ENCODE data around the gene SLC1A7.

The SLC1A7 gene

DNA sequence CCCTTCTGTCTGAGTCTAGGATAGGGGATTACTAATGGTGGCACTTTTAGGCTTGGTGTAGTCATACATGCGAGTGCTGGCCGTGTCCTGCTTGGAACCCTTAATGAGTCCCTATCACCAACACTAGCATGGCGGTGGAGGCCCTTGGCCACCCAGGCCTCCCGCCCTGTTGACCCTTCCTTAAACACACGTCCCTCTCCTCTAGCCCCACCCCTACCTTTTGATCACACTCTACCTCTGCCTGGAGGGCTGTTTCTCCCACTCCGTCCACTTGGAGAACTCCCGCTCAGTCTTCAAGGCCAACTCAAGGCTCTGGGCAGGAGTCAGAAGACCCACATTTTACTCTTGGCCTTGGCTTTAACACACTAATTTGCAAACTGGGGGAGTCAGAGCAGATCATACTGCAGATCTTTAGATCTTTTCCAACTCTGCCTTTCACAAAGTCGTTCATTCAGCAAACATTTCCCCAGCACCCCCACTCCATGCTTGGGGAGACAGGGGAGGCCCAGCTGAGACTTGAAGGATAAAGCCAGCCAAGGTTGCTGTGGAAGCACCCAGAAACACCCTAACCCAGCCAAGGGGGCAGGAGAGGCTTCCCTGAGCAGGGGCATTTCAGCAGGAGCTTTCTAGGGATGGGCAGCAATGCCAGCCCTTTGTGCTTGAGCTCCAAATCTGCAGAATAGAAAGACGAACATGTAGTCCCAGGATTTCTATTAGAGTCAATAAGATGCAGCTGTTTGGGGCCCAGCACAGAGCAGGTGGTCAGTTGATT is 78.5 kb downstream of the SLC1A7 start:
- H3K36me3 Mint-ChIP-seq = no peaks in the 10 kb centered on the region
- H3K27ac Mint-ChIP-seq = no peak overlapping the region
- H3K4me1 Mint-ChIP-seq = peaks cover 4% of the 10 kb centered on the region
- no peak for ATAC-seq
- peaks cover 48% of the 10 kb centered on the region for H3K27me3 Mint-ChIP-seq
- no peaks in the 10 kb centered on the region for H3K9me3 Mint-ChIP-seq
- no peak overlapping the region for H3K4me3 Mint-ChIP-seq

GRCh38 chr1:53062708-53063591 is 79.5 kb downstream of the SLC1A7 start:
- no peaks in the 10 kb centered on the region for H3K9me3 Mint-ChIP-seq
- ATAC-seq = no peak
- H3K36me3 Mint-ChIP-seq = no peaks in the 10 kb centered on the region
- peak overlapping the region; percentile 28 for H3K4me3 Mint-ChIP-seq
- H3K4me1 Mint-ChIP-seq = peaks cover 4% of the 10 kb centered on the region
- H3K27ac Mint-ChIP-seq = no peak overlapping the region
- H3K27me3 Mint-ChIP-seq = peaks cover 48% of the 10 kb centered on the region

GRCh38 chr1:53061859-53062707 is 80.4 kb downstream of the SLC1A7 start, which contains the start of gene PODN:
Gene PODN, plus strand, starts transcription at chr1:53062213. Its CDS starts 7,643 bp downstream, at chr1:53069856.
- Mint-ChIP-seq H3K4me1 (peaks cover 4% of the 10 kb centered on the region), H3K36me3 (no peaks in the 10 kb centered on the region), H3K27me3 (peaks cover 48% of the 10 kb centered on the region), H3K9me3 (no peaks in the 10 kb centered on the region), H3K4me3 (peak within 1 kb of the TSS; percentile 63), H3K27ac (no peak within 1 kb of the TSS)
- peak; percentile 40 for ATAC-seq

- peaks cover 4% of the 10 kb centered on the region for H3K4me1 Mint-ChIP-seq
- H3K9me3 Mint-ChIP-seq = no peaks in the 10 kb centered on the region
- no peaks in the 10 kb centered on the region for H3K36me3 Mint-ChIP-seq
- no peak overlapping the region for H3K27ac Mint-ChIP-seq
- H3K27me3 Mint-ChIP-seq = peaks cover 48% of the 10 kb centered on the region
- no peak for ATAC-seq
- H3K4me3 Mint-ChIP-seq = no peak overlapping the region
Measured at GRCh38 chr1:53061123-53061858, 81.1 kb downstream of the SLC1A7 start.

DNA sequence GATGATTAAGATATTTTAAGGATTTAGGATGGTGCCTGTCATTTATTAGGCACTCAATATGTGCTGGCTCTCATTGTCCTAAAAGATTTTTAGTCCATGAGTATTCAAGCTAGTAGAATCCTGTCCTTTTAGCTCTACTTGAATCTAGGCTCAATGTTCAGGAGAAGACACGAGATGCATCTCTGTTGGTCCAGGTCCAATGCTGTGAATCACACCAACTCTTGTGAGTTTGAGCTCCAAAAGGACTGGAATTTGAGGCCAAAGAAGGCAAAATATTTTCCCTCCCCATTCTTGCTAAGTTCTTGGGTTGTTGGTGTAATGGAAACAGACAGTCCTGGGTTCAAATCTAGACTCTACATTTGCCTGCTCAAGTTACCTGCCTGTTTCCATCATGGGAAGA is 81.9 kb downstream of the SLC1A7 start:
- H3K9me3 Mint-ChIP-seq = no peaks in the 10 kb centered on the region
- H3K4me3 Mint-ChIP-seq = no peak overlapping the region
- no peaks in the 10 kb centered on the region for H3K36me3 Mint-ChIP-seq
- ATAC-seq = no peak
- H3K27me3 Mint-ChIP-seq = peaks cover 46% of the 10 kb centered on the region
- H3K4me1 Mint-ChIP-seq = peaks cover 4% of the 10 kb centered on the region
- H3K27ac Mint-ChIP-seq = no peak overlapping the region

GRCh38 chr1:53057127-53057526 is 85.3 kb downstream of the SLC1A7 start:
- Mint-ChIP-seq H3K36me3 (peaks cover 27% of the 10 kb centered on the region), H3K27me3 (peaks cover 11% of the 10 kb centered on the region), H3K4me3 (no peak overlapping the region), H3K9me3 (no peaks in the 10 kb centered on the region), H3K4me1 (no peaks in the 10 kb centered on the region), H3K27ac (no peak overlapping the region)
- no peak for ATAC-seq

- ATAC-seq = no peak
- Mint-ChIP-seq H3K36me3 (peaks cover 53% of the 10 kb centered on the region), H3K9me3 (no peaks in the 10 kb centered on the region), H3K4me1 (no peaks in the 10 kb centered on the region), H3K27ac (no peak overlapping the region), H3K4me3 (no peak overlapping the region), H3K27me3 (no peaks in the 10 kb centered on the region)
Measured at GRCh38 chr1:53051676-53052075, 90.8 kb downstream of the SLC1A7 start.

- Mint-ChIP-seq H3K4me1 (no peaks in the 10 kb centered on the region), H3K36me3 (peaks cover 59% of the 10 kb centered on the region), H3K27ac (no peak overlapping the region), H3K9me3 (no peaks in the 10 kb centered on the region), H3K4me3 (no peak overlapping the region), H3K27me3 (no peaks in the 10 kb centered on the region)
- ATAC-seq = no peak
Measured at GRCh38 chr1:53050310-53050709, 92.1 kb downstream of the SLC1A7 start.

DNA sequence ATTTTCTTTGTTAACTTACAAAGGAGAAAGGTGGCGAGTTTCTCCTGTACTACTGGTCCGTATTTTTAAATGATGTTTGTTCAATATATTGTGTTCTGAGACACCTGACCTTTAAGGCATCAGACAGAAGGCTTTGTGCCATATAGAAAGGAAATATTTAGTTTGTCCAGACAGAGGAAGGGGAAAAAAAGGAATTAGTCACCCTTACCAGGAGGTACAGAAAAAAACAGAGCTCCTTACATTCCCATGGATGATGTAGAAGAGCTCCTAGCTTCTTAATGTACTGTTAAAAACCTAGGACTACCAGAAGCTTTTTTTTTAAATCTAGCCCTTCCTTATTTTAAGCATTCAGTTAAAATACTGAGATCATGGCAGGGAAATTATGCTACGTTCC is 92.9 kb downstream of the SLC1A7 start:
- H3K4me3 Mint-ChIP-seq = no peak overlapping the region
- no peak for ATAC-seq
- H3K9me3 Mint-ChIP-seq = no peaks in the 10 kb centered on the region
- H3K36me3 Mint-ChIP-seq = peaks cover 60% of the 10 kb centered on the region
- no peaks in the 10 kb centered on the region for H3K27me3 Mint-ChIP-seq
- no peak overlapping the region for H3K27ac Mint-ChIP-seq
- H3K4me1 Mint-ChIP-seq = no peaks in the 10 kb centered on the region

DNA sequence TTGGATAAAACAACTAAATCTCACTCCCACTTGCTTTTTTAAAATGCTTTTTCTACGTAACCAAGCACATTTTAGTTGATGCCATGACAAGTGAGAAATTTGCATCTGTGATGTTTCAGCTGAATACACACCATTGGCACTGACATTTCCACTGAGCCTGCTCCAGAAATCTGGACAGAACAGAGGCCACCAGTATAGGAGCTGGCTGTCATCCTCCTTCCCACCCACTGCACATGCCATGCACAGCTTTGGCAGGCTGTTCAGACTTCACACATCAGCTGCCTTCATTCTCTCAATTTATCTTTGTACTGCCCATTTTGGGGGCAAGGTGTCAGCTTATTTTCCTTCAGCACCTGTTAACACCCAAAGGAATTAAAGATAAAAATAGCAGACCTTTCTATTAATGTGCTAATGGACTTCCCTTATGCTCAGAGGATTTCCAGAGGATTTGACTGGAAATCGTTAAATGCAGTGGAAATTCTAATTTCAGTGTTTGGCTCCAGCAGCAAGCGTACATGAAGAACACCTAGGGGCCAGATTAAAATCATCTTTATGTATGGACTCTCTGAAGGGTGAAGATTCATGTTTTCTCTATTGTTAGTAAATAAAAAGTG is 93.4 kb downstream of the SLC1A7 start:
- Mint-ChIP-seq H3K9me3 (no peaks in the 10 kb centered on the region), H3K27me3 (no peaks in the 10 kb centered on the region), H3K36me3 (peaks cover 56% of the 10 kb centered on the region), H3K4me1 (no peaks in the 10 kb centered on the region), H3K27ac (no peak overlapping the region), H3K4me3 (no peak overlapping the region)
- ATAC-seq = no peak

DNA sequence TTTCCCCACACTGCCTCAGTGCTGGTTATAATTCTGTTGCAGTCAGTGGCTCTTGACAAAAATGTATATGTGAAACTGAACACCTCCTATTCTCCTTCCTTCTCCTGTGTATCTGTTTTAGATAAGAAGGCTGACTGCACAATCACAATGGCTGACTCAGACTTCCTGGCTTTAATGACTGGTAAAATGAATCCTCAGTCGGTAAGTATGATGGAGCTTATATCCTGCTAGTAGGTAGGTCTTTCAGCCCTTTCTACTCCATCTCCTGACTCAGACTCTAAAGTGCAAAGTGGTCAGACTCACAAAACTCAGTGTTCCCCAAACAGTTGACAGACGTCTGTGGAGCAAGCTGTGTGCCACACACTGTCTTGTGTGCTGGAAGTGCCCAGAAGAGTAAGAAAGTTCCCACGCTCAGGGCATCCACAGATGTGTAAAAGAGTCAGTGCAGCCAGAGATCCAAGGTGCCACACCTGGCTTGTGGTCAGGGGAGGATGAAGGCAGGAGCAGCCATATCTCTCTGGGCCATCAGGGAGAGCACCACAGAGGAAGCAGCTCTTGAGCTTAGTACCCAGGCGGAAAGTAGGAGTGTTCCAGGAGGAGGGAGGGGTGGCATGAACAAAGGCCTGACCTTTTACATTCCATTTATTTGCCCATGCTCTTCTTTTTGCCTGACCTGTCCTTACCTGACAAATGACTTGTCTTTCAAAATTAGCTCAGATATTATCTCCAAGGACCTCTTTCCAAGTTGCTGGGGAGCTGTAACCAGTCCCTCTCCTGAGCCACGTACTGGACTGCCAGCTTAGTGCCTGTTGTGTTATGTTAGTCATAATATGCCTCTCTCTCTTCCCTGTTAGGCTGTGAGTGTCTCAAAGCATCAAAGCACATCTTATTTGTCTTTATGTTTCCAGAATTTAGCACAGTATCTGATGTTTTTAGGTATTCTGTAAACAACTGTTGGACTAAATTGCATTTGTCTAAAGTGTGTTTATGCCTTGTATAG is 94.4 kb downstream of the SLC1A7 start:
- Mint-ChIP-seq H3K27me3 (no peaks in the 10 kb centered on the region), H3K27ac (no peak overlapping the region), H3K36me3 (peaks cover 46% of the 10 kb centered on the region), H3K9me3 (no peaks in the 10 kb centered on the region), H3K4me3 (no peak overlapping the region), H3K4me1 (no peaks in the 10 kb centered on the region)
- no peak for ATAC-seq

GRCh38 chr1:53046930-53047329 is 95.5 kb downstream of the SLC1A7 start:
- H3K36me3 Mint-ChIP-seq = peaks cover 35% of the 10 kb centered on the region
- H3K27ac Mint-ChIP-seq = no peak overlapping the region
- no peaks in the 10 kb centered on the region for H3K4me1 Mint-ChIP-seq

GRCh38 chr1:53044926-53045325 is 97.5 kb downstream of the SLC1A7 start:
- no peak overlapping the region for H3K27ac Mint-ChIP-seq

More at GRCh38 chr1:53046930-53047329, 95.5 kb downstream of the SLC1A7 start:
- H3K4me3 Mint-ChIP-seq = no peak overlapping the region
- H3K27me3 Mint-ChIP-seq = no peaks in the 10 kb centered on the region
- H3K9me3 Mint-ChIP-seq = no peaks in the 10 kb centered on the region
- ATAC-seq = no peak

More at GRCh38 chr1:53044926-53045325, 97.5 kb downstream of the SLC1A7 start:
- Mint-ChIP-seq H3K4me3 (no peak overlapping the region), H3K9me3 (no peaks in the 10 kb centered on the region), H3K27me3 (no peaks in the 10 kb centered on the region), H3K4me1 (no peaks in the 10 kb centered on the region), H3K36me3 (peaks cover 48% of the 10 kb centered on the region)
- ATAC-seq = no peak

Measured in stimulated activated memory B cell treated with anti-CD40 and anti-IgM and Interleukin-4, amounts not matched to agents 10 μg/mL and 1 μg/mL and 100 μg/mL, for 72 hours (primary cell).